H1 (cell line): Measurements from ENCODE around the gene PDXDC1. TPM values are rescaled to one million over a fixed set of nuclear protein-coding genes. Genes with fewer than 3 reads are reported as not detected.
"Not testable (repeated sequence)": the region's sequence is repeated elsewhere in the genome, so short reads cannot be mapped to it uniquely, and the experiment has no call there.

Experiments
- CTCF ChIA-PET: fragments of 300-600 bp; sonication (Branson Sonifier 250); formaldehyde crosslinking; loops from one replicate; lab custom pipeline; 2021; ENCODE audit not compliant: partially characterized antibody; lab: Charles Lee
- POLR2A ChIA-PET: fragments of 300-600 bp; sonication (Branson Sonifier 250); formaldehyde crosslinking; loops from one replicate; lab custom pipeline; 2021; ENCODE audit warnings: inconsistent platforms; ENCODE audit not compliant: partially characterized antibody; lab: Charles Lee
- DNase-seq, 2 experiments: peaks; one replicate each; pipeline versions ENCODE4 v3.0.0 to v3.0.0-alpha.2; 2010 to 2022; ENCODE audit warnings: low spot score in 2 of 2, low read depth in 1 of 2, mixed read lengths in 1 of 2
- FAIRE-seq: peaks from 2 replicates; lab custom pipeline; 2011; peaks lifted over from hg19 to GRCh38; lab: Jason Lieb, UNC
- H2AFZ ChIP-seq: 2 replicates; pipeline ENCODE4 v1.8.1; 2012; ENCODE audit warnings: low read length, inconsistent platforms
- H2AK5ac ChIP-seq: 2 replicates; pipeline ENCODE4 v1.6.1; 2013; ENCODE audit warnings: low read depth, low read length
- H2BK120ac ChIP-seq: replicated peaks from 2 replicates; pipeline ENCODE3; 2013; ENCODE audit warnings: low read depth, low read length, inconsistent platforms
- H2BK12ac ChIP-seq: 2 replicates; pipeline ENCODE4 v1.6.1; 2013; ENCODE audit warnings: low read depth, low read length
- H2BK15ac ChIP-seq: 2 replicates; pipeline ENCODE4 v1.6.1; 2013; ENCODE audit warnings: low read length
- H2BK20ac ChIP-seq: 2 replicates; pipeline ENCODE4 v1.6.1; 2013; ENCODE audit warnings: low read length
- H2BK5ac ChIP-seq: 2 replicates; pipeline ENCODE4 v1.6.1; 2013; ENCODE audit warnings: low read depth, low read length
- H3K14ac ChIP-seq: 2 replicates; pipeline ENCODE4 v1.6.1; 2013; ENCODE audit warnings: inconsistent platforms; ENCODE audit not compliant: insufficient read length
- H3K18ac ChIP-seq: 2 replicates; pipeline ENCODE4 v1.6.1; 2013; ENCODE audit warnings: low read length; ENCODE audit errors: extremely low read depth
- H3K23ac ChIP-seq: 2 replicates; pipeline ENCODE4 v1.6.1; 2013; ENCODE audit warnings: inconsistent platforms; ENCODE audit not compliant: insufficient read length
- H3K23me2 ChIP-seq: 2 replicates; pipeline ENCODE4 v1.6.1; 2013; ENCODE audit warnings: low read depth, low read length
- H3K27ac ChIP-seq: 2 replicates; pipeline ENCODE4 v1.6.1; 2011; ENCODE audit warnings: low read depth, low read length, inconsistent platforms
- H3K27me3 ChIP-seq, 4 experiments: replicated peaks in 1 of 4; 1 replicate in 1 of 4; 2 replicates in 3 of 4; pipeline versions ENCODE4 v1.6.1 to v1.8.1; 2011 to 2013; ENCODE audit warnings: low read length in 3 of 4, mild to moderate bottlenecking in 3 of 4, inconsistent platforms in 2 of 4, mixed read lengths in 2 of 4, moderate library complexity in 1 of 4; ENCODE audit not compliant: control insufficient read depth in 3 of 4, insufficient read depth in 3 of 4; ENCODE audit errors: extremely low read depth in 1 of 4
- H3K36me3 ChIP-seq, 4 experiments: 2 replicates each; pipeline versions ENCODE4 v1.6.1 to v1.8.1; 2011 to 2013; ENCODE audit warnings: mild to moderate bottlenecking in 4 of 4, low read length in 3 of 4, moderate library complexity in 2 of 4, control low read depth in 1 of 4, inconsistent platforms in 1 of 4; ENCODE audit not compliant: insufficient read depth in 4 of 4, control insufficient read depth in 2 of 4
- H3K4ac ChIP-seq: replicated peaks from 2 replicates; pipeline ENCODE3; 2013; ENCODE audit warnings: low read length, low read depth, mixed read lengths, inconsistent platforms; ENCODE audit not compliant: insufficient read length
- H3K4me1 ChIP-seq, 4 experiments: replicated peaks in 1 of 4; 1 replicate in 1 of 4; 2 replicates in 3 of 4; pipeline versions ENCODE4 v1.6.1 to v1.8.1; 2011 to 2013; ENCODE audit warnings: low read length in 3 of 4, inconsistent platforms in 2 of 4, mixed read lengths in 1 of 4; ENCODE audit not compliant: insufficient read depth in 4 of 4, control insufficient read depth in 3 of 4
- H3K4me2 ChIP-seq, 2 experiments: 2 replicates each; pipeline versions ENCODE4 v1.6.1 to v1.8.1; 2011 to 2013; ENCODE audit warnings: low read depth in 2 of 2, low read length in 2 of 2, control low read depth in 1 of 2, inconsistent platforms in 1 of 2, mild to moderate bottlenecking in 1 of 2; ENCODE audit not compliant: insufficient read depth in 1 of 2
- H3K4me3 ChIP-seq, 4 experiments: fragments of 200-600, 300-600 bp in 1 of 4; sonication (generic), shearing (Covaris generic), sonication (Bioruptor Twin) in 1 of 4; 2 replicates each; pipeline versions ENCODE4 v1.5.1 to v1.8.1; 2011 to 2016; ENCODE audit warnings: low read length in 4 of 4, low read depth in 3 of 4, control low read depth in 2 of 4, inconsistent platforms in 2 of 4, mild to moderate bottlenecking in 2 of 4, mixed read lengths in 1 of 4, moderate library complexity in 1 of 4; ENCODE audit not compliant: insufficient read depth in 2 of 4; ENCODE audit errors: extremely low read depth in 1 of 4
- H3K56ac ChIP-seq: replicated peaks from 2 replicates; pipeline ENCODE3; 2013; ENCODE audit warnings: low read depth, mild to moderate bottlenecking, mixed read lengths, low read length, inconsistent platforms; ENCODE audit not compliant: insufficient read length
- H3K79me1 ChIP-seq: 2 replicates; pipeline ENCODE4 v1.6.1; 2013; ENCODE audit warnings: low read depth, low read length, control low read depth
- H3K79me2 ChIP-seq, 2 experiments: 2 replicates each; pipeline versions ENCODE4 v1.6.1 to v1.8.1; 2012 to 2013; ENCODE audit warnings: low read length in 2 of 2, mild to moderate bottlenecking in 2 of 2, inconsistent platforms in 1 of 2; ENCODE audit not compliant: insufficient read depth in 2 of 2, control insufficient read depth in 1 of 2
- H3K9ac ChIP-seq, 4 experiments: replicated peaks in 1 of 4; 1 replicate in 1 of 4; 2 replicates in 3 of 4; pipeline versions ENCODE4 v1.6.1 to v1.8.1; 2011 to 2013; ENCODE audit warnings: low read depth in 3 of 4, low read length in 3 of 4, control low read depth in 2 of 4, mild to moderate bottlenecking in 2 of 4, moderate library complexity in 2 of 4, inconsistent platforms in 1 of 4; ENCODE audit errors: extremely low read depth in 1 of 4
- H3K9me3 ChIP-seq, 2 experiments: 2 replicates each; pipeline versions ENCODE4 v1.6.1 to v1.8.1; 2012 to 2013; ENCODE audit warnings: mild to moderate bottlenecking in 2 of 2, moderate library complexity in 2 of 2, control low read depth in 1 of 2, inconsistent platforms in 1 of 2, low read depth in 1 of 2, low read length in 1 of 2, mixed read lengths in 1 of 2; ENCODE audit not compliant: insufficient read depth in 2 of 2
- H4K20me1 ChIP-seq, 2 experiments: replicated peaks in 1 of 2; 2 replicates each; pipeline versions ENCODE3 to v1.8.1; 2011 to 2013; ENCODE audit warnings: inconsistent platforms in 2 of 2, low read length in 2 of 2, mild to moderate bottlenecking in 1 of 2; ENCODE audit not compliant: insufficient read depth in 2 of 2, control insufficient read depth in 1 of 2
- H4K5ac ChIP-seq: 2 replicates; pipeline ENCODE4 v1.6.1; 2013; ENCODE audit warnings: low read length, low read depth, mixed read lengths, inconsistent platforms; ENCODE audit not compliant: insufficient read length
- H4K8ac ChIP-seq: 2 replicates; pipeline ENCODE4 v1.8.0; 2013; ENCODE audit warnings: mild to moderate bottlenecking, moderate library complexity, low read length, inconsistent platforms; ENCODE audit not compliant: insufficient read depth; ENCODE audit errors: extremely low read depth
- H4K91ac ChIP-seq: replicated peaks from 2 replicates; pipeline ENCODE3; 2013; ENCODE audit warnings: low read length, mixed read lengths, inconsistent platforms; ENCODE audit not compliant: insufficient read length
- WGBS, 2 experiments: shearing (Covaris generic) in 1 of 2; methylation state at CpG; one replicate each; pipeline versions ENCODE4 v1.1.6 to v1.1.7; 2013 to 2015; ENCODE audit warnings: low lambda C conversion rate in 2 of 2, mixed read lengths in 2 of 2, inconsistent platforms in 1 of 2, low coverage in 1 of 2, missing lambda C conversion rate in 1 of 2; ENCODE audit not compliant: insufficient replicate concordance in 2 of 2, insufficient coverage in 1 of 2, insufficient read length in 1 of 2; ENCODE audit errors: extremely low coverage in 1 of 2, missing lambda C conversion rate in 1 of 2; 5-methylcytosine and 5-hydroxymethylcytosine counted together
- polyA plus RNA-seq, 7 experiments: library from polyadenylated mRNA; depleted of rRNA in 3 of 7; stranded (reverse) in 5 of 7; unstranded in 2 of 7; fragments of >200 nt in 5 of 7; fragments of 200-250 nt in 2 of 7; gene quantifications; 1 replicate in 5 of 7; 2 replicates in 1 of 7; 4 replicates in 1 of 7; pipeline versions ENCODE4 v1.2.1 to v1.2.3, GENCODE V29; 2011 to 2013; ENCODE audit warnings: missing spikeins in 2 of 7, mixed read lengths in 2 of 7
- total RNA-seq: library from RNA; stranded (reverse); fragmentation: NEBNext Ultra II Directional; extraction: Animal tissue kit (Norgen Biotek cat#: 25700); gene quantifications from 2 replicates; pipeline ENCODE4 v1.2.1, GENCODE V29; 2021

The PDXDC1 gene
- total and polyA plus RNA-seq, 2 of the 8 experiments (the other 6 are each of a cell fraction or from before 2014, with no cell fraction given) = 56.6 to 118 TPM

- POLR2A ChIA-PET, CTCF ChIA-PET, H3K4ac ChIP-seq, H3K4me2 ChIP-seq, H3K56ac ChIP-seq, H3K79me1 ChIP-seq, H4K5ac ChIP-seq, H2AFZ ChIP-seq, DNase-seq, H2BK20ac ChIP-seq, H4K91ac ChIP-seq, FAIRE-seq, H4K8ac ChIP-seq, H4K20me1 ChIP-seq, H3K4me1 ChIP-seq, H3K18ac ChIP-seq, H3K27me3 ChIP-seq, H3K23ac ChIP-seq, H2BK12ac ChIP-seq, H3K23me2 ChIP-seq, H3K27ac ChIP-seq, H3K9me3 ChIP-seq, H2AK5ac ChIP-seq, H3K9ac ChIP-seq, H3K4me3 ChIP-seq, H3K79me2 ChIP-seq, H3K14ac ChIP-seq, H2BK15ac ChIP-seq, H2BK120ac ChIP-seq, H2BK5ac ChIP-seq: not testable (repeated sequence)
- WGBS, 2 experiments = 92% methylated on average over 6 of the region's 6 CpGs; no CpG with 5 or more reads in 1 of the 2 experiments
- peaks cover 4 to 25% (median 18%) of the 10 kb centered on the region in 4 experiments; a peak in 6 of 8 replicates for H3K36me3 ChIP-seq
Measured at GRCh38 chr16:15028345-15028715, 53.5 kb downstream of the PDXDC1 start.
